HepG2 (cell line): ENCODE data around the gene MTREX. TPM values are rescaled to one million over a fixed set of nuclear protein-coding genes. Genes with fewer than 3 reads are reported as not detected.

Source experiments
- ATAC-seq: fragments of 200-7000 bp; cut with Tn5 transposase; 3 replicates; pipeline ENCODE4 v1.9.1; 2020; ENCODE audit warnings: mild to moderate bottlenecking, moderate library complexity
- BruUV-seq: library from RNA; stranded (reverse); fragments of 400-500 nt; replicated peaks from 2 replicates; lab custom pipeline; 2021; lab: Mats Ljungman, UMichigan
- CTCF ChIA-PET: fragments of 300-600 bp; formaldehyde crosslinking; extraction: SDS; loops from one replicate; lab custom pipeline; 2021; ENCODE audit warnings: low total read pairs, inconsistent platforms, low intra/inter-chr PET ratio; lab: Yijun Ruan, JAX
- POLR2A ChIA-PET: fragments of 350-600 bp; sonication (Branson Sonifier 250); formaldehyde crosslinking; loops from one replicate; lab custom pipeline; 2020; ENCODE audit warnings: antibody characterized with exemption, inconsistent platforms; lab: Yijun Ruan, JAX
- DNase-seq: peaks from one replicate; pipeline ENCODE4 v3.0.0-alpha.2; 2015; ENCODE audit warnings: low spot score
- FAIRE-seq: peaks from 3 replicates; lab custom pipeline; 2011; peaks lifted over from hg19 to GRCh38; lab: Jason Lieb, UNC
- H2AFZ ChIP-seq: one replicate; pipeline ENCODE4 v1.6.1; 2011; ENCODE audit warnings: low read length, inconsistent platforms
- H3K27ac ChIP-seq: fragments of 300-600 bp; 3 replicates; pipeline ENCODE4 v1.8.0; 2011; ENCODE audit warnings: mixed run types, mild to moderate bottlenecking, mixed read lengths, low read length, inconsistent platforms; ENCODE audit not compliant: insufficient read depth; ENCODE audit errors: extremely low read length
- H3K27me3 ChIP-seq, 2 experiments: fragments of 200-600 bp in 1 of 2; 2 replicates in 1 of 2; 3 replicates in 1 of 2; pipeline versions ENCODE4 v1.6.0 to v1.8.0; 2011; ENCODE audit warnings: low read length in 2 of 2, mild to moderate bottlenecking in 2 of 2, moderate library complexity in 2 of 2, inconsistent platforms in 1 of 2; ENCODE audit not compliant: insufficient read depth in 2 of 2, control insufficient read depth in 1 of 2
- H3K36me3 ChIP-seq, 2 experiments: fragments of 200-600 bp in 1 of 2; replicated peaks in 1 of 2; 2 replicates in 1 of 2; 3 replicates in 1 of 2; pipeline versions ENCODE4 v1.5.1 to v1.8.0; 2011; ENCODE audit warnings: low read length in 2 of 2, inconsistent platforms in 1 of 2; ENCODE audit not compliant: insufficient read depth in 2 of 2, control insufficient read depth in 1 of 2
- H3K4me1 ChIP-seq: 2 replicates; pipeline ENCODE4 v1.5.1; 2012; ENCODE audit warnings: low read length, inconsistent platforms; ENCODE audit not compliant: insufficient read depth
- H3K4me2 ChIP-seq: 2 replicates; pipeline ENCODE4 v1.6.0; 2011; ENCODE audit warnings: low read depth, low read length, inconsistent platforms
- H3K4me3 ChIP-seq, 3 experiments: fragments of 200-600 bp in 1 of 3; sonication (generic), shearing (Covaris generic) in 1 of 3; replicated peaks in 1 of 3; 2 replicates each; pipeline ENCODE4 v1.5.1; 2011 to 2016; ENCODE audit warnings: low read length in 3 of 3, inconsistent platforms in 2 of 3, low read depth in 2 of 3, mild to moderate bottlenecking in 2 of 3, control low read depth in 1 of 3, mixed read lengths in 1 of 3; ENCODE audit not compliant: insufficient read depth in 1 of 3
- H3K79me2 ChIP-seq: one replicate; pipeline ENCODE4 v1.6.1; 2011; ENCODE audit warnings: low read length, inconsistent platforms; ENCODE audit not compliant: insufficient read depth
- H3K9ac ChIP-seq: 2 replicates; pipeline ENCODE4 v1.6.0; 2011; ENCODE audit warnings: mild to moderate bottlenecking, low read depth, low read length, inconsistent platforms; ENCODE audit not compliant: insufficient read depth
- H3K9me3 ChIP-seq: 2 replicates; pipeline ENCODE4 v1.5.1; 2012; ENCODE audit warnings: mild to moderate bottlenecking, low read length
- H4K20me1 ChIP-seq: 2 replicates; pipeline ENCODE4 v1.6.0; 2011; ENCODE audit warnings: inconsistent platforms, mild to moderate bottlenecking, low read length, moderate library complexity; ENCODE audit not compliant: insufficient read depth
- CBX5 ChIP-seq: sonication (generic); formaldehyde crosslinking; IDR thresholded peaks from 2 replicates; pipeline ENCODE4 v1.4.0; 2020; ENCODE audit warnings: missing genetic modification reagents, borderline replicate concordance
- FOXC1 ChIP-seq: sonication (generic); formaldehyde crosslinking; IDR thresholded peaks from 2 replicates; pipeline ENCODE4 v1.8.0; 2022; ENCODE audit warnings: mild to moderate bottlenecking, missing genetic modification reagents, borderline replicate concordance
- HCFC1 ChIP-seq: fragments of 150-350 bp; IDR thresholded peaks from 2 replicates; pipeline ENCODE4 v1.6.1; 2014; ENCODE audit warnings: low read depth, low read length
- HNF4A ChIP-seq: sonication (generic); formaldehyde crosslinking; IDR thresholded peaks from 2 replicates; pipeline ENCODE4 v1.4.0; 2020; ENCODE audit warnings: missing genetic modification reagents
- HNRNPUL1 ChIP-seq: fragments of 200-400 bp; formaldehyde crosslinking; IDR thresholded peaks from 2 replicates; pipeline ENCODE4 v1.6.1; 2017; ENCODE audit warnings: low read depth, mild to moderate bottlenecking, low read length, moderate library complexity
- HOXA3 ChIP-seq: sonication (generic); formaldehyde crosslinking; IDR thresholded peaks from 2 replicates; pipeline ENCODE4 v1.5.0; 2020; ENCODE audit warnings: missing genetic modification reagents
- JARID2 ChIP-seq: sonication (generic); formaldehyde crosslinking; IDR thresholded peaks from 2 replicates; pipeline ENCODE4 v1.8.1; 2023; ENCODE audit warnings: missing genetic modification reagents, inconsistent platforms; ENCODE audit not compliant: insufficient replicate concordance
- KDM2A ChIP-seq: sonication (generic); formaldehyde crosslinking; IDR thresholded peaks from 2 replicates; pipeline ENCODE4 v1.4.0; 2020; ENCODE audit warnings: low read depth, missing genetic modification reagents, borderline replicate concordance
- NFIB ChIP-seq: sonication (generic); formaldehyde crosslinking; IDR thresholded peaks from 2 replicates; pipeline ENCODE4 v1.9.0; 2021; ENCODE audit warnings: missing genetic modification reagents, mild to moderate bottlenecking, borderline replicate concordance
- NR3C1 ChIP-seq: sonication (generic); formaldehyde crosslinking; IDR thresholded peaks from 2 replicates; pipeline ENCODE4 v1.4.0; 2020; ENCODE audit warnings: missing genetic modification reagents
- REL ChIP-seq: sonication (generic); formaldehyde crosslinking; conservative IDR thresholded peaks from 2 replicates; pipeline ENCODE4 v1.8.0; 2022; ENCODE audit warnings: mild to moderate bottlenecking, missing genetic modification reagents, moderate library complexity
- RXRA ChIP-seq: sonication (generic); formaldehyde crosslinking; IDR thresholded peaks from 2 replicates; pipeline ENCODE4 v1.5.1; 2020; ENCODE audit warnings: missing genetic modification reagents
- TCF7L2 ChIP-seq: IDR thresholded peaks from 2 replicates; pipeline ENCODE4 v1.6.1; 2011; ENCODE audit warnings: mild to moderate bottlenecking, low read depth, low read length, moderate library complexity
- TIGD3 ChIP-seq: sonication (generic); formaldehyde crosslinking; IDR thresholded peaks from 2 replicates; pipeline ENCODE4 v1.5.1; 2020; ENCODE audit warnings: mild to moderate bottlenecking, missing genetic modification reagents, borderline replicate concordance
- ZBTB8A ChIP-seq: sonication (generic); formaldehyde crosslinking; IDR thresholded peaks from 2 replicates; pipeline ENCODE4 v1.4.0; 2020; ENCODE audit warnings: mild to moderate bottlenecking, low read depth, missing genetic modification reagents, borderline replicate concordance
- ZNF276 ChIP-seq: sonication (generic); formaldehyde crosslinking; IDR thresholded peaks from 2 replicates; pipeline ENCODE4 v1.4.0; 2020; ENCODE audit warnings: mild to moderate bottlenecking, low read depth, missing genetic modification reagents
- ZNF329 ChIP-seq: sonication (generic); formaldehyde crosslinking; IDR thresholded peaks from 2 replicates; pipeline ENCODE4 v1.9.0; 2021; ENCODE audit warnings: low read depth, mild to moderate bottlenecking, missing genetic modification reagents
- ZNF713 ChIP-seq: sonication (generic); formaldehyde crosslinking; IDR thresholded peaks from 2 replicates; pipeline ENCODE4 v1.4.0; 2020; ENCODE audit warnings: mild to moderate bottlenecking, missing genetic modification reagents
- WGBS: methylation state at CpG from one replicate; pipeline ENCODE4 v1.1.6; 2017; ENCODE audit warnings: low lambda C conversion rate; 5-methylcytosine and 5-hydroxymethylcytosine counted together
- in situ Hi-C: cut with HindIII; loops from 2 replicates; pipeline ENCODE4 v1.10.0; 2017; ENCODE audit warnings: low pct_unique_long_range_greater_than_20kb; ENCODE audit not compliant: extremely low pct_ligation_motif_present
- intact Hi-C: fragments of 100-400 bp; cut with micrococcal nuclease; formaldehyde crosslinking; loops from one replicate; pipeline ENCODE4 v1.10.0; 2022; ENCODE audit not compliant: unreplicated experiment
- polyA plus RNA-seq, 8 experiments: library from polyadenylated mRNA; depleted of rRNA in 3 of 8; stranded (reverse) in 7 of 8; unstranded in 1 of 8; fragments of >200 nt; fragmentation: Illumina TruSeq in 4 of 8; extraction: Trizol in 4 of 8; gene quantifications; 2 replicates each; pipeline versions ENCODE4 v1.2.1 to v1.2.3, GENCODE V29; 2011 to 2016; ENCODE audit warnings: low read depth in 4 of 8, missing spikeins in 1 of 8, mixed read lengths in 1 of 8; ENCODE audit not compliant: insufficient read depth in 1 of 8
- total RNA-seq, 5 experiments: library from RNA; depleted of rRNA; stranded (reverse); fragments of >200 nt; fragmentation: Illumina TruSeq; extraction: Trizol; gene quantifications; 2 replicates each; pipeline ENCODE4 v1.2.3, GENCODE V29; 2016; ENCODE audit warnings: low read depth in 1 of 5
- TF ChIP-seq, protein P1 (sequence below): sonication (generic); formaldehyde crosslinking; IDR thresholded peaks from 2 replicates; pipeline ENCODE4 v1.5.0; 2020; ENCODE audit warnings: mild to moderate bottlenecking, missing genetic modification reagents

The MTREX gene
- total and polyA plus RNA-seq, 2 of the 13 experiments (the other 11 are each of a cell fraction or from before 2014, with no cell fraction given): 16.4 to 91.5 TPM

DNA sequence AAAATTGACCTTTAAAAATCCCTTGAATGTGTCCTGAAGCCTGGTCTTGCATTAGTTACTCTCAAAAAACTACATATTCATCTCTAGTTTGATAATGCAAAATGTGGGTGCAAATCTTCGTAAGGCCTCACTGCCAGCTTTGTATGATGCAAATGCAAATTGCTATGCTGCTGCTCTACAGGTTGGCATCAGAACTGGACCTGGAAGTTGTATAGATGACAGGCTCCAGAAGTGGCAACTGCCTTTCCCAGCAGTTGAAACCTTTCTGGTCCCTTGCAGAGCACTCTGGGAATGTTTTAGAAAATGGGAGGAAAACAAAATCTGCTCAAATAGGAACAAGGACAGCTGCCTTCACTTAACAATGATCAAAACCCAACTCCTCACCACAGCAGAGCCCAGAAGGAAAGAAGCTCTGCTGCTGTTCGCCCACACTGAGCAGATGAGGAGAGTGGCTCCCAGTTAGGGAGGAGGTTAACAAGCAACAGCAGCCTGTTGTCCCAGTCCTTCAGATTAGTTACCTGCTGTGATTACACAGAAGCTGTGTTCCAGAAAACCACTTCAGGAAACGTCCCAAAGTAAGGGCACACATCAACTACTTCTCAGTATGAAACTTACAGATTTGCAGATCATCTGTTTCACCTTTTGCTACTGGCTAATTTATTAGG is 133.4 kb downstream of the MTREX start (continued):
- TF ChIP-seq TIGD3: no peak
- TF ChIP-seq HCFC1: no peak
- no peak for TF ChIP-seq ZNF329
- no peak for TF ChIP-seq KDM2A
- no peak for TF ChIP-seq HOXA3 (CRISPR knock-in tag)

DNA sequence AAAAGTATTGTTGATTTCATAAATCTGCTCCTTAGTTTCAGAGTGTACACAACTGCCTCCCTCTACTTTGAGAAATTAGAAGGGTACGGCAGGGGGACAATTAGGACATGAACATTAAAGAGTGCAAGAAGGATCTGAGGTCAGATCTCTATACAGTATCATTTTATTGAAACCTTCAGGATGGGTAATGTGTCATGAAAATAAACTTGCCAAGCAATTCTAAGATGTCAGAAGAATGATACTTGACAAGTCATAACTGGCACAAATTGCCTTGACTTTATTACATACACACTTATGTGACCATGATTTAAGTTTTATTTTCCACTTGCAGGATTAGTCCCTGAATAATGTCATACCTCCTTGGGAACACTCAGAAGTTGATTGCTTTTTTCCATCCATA is 134.2 kb downstream of the MTREX start:
- H4K20me1 ChIP-seq: no peaks in the 10 kb centered on the region
- TF ChIP-seq CBX5 (CRISPR knock-in tag): no peak
- no peak for TF ChIP-seq NR3C1 (CRISPR knock-in tag)
- no peak for TF ChIP-seq RXRA (CRISPR knock-in tag)
- no peak for TF ChIP-seq HNF4A
- TF ChIP-seq ZNF713: no peak
- no peak for TF ChIP-seq JARID2 (CRISPR knock-in tag)
- TF ChIP-seq TCF7L2: no peak
- TF ChIP-seq ZNF276: no peak
- TF ChIP-seq REL (CRISPR knock-in tag): no peak
- no peak for TF ChIP-seq FOXC1 (CRISPR knock-in tag)
- no peak for TF ChIP-seq ZBTB8A
- TF ChIP-seq, protein P1, sequence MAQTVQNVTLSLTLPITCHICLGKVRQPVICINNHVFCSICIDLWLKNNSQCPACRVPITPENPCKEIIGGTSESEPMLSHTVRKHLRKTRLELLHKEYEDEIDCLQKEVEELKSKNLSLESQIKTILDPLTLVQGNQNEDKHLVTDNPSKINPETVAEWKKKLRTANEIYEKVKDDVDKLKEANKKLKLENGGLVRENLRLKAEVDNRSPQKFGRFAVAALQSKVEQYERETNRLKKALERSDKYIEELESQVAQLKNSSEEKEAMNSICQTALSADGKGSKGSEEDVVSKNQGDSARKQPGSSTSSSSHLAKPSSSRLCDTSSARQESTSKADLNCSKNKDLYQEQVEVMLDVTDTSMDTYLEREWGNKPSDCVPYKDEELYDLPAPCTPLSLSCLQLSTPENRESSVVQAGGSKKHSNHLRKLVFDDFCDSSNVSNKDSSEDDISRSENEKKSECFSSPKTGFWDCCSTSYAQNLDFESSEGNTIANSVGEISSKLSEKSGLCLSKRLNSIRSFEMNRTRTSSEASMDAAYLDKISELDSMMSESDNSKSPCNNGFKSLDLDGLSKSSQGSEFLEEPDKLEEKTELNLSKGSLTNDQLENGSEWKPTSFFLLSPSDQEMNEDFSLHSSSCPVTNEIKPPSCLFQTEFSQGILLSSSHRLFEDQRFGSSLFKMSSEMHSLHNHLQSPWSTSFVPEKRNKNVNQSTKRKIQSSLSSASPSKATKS (CRISPR knock-in tag): no peak
- no peak for TF ChIP-seq HNRNPUL1
- no peak for TF ChIP-seq NFIB (CRISPR knock-in tag)

More for the DNA sequence above, 134.2 kb downstream of the MTREX start:
- DNase-seq (no peak), FAIRE-seq (no peak), ATAC-seq (no peak)
- intact Hi-C loops (no loop called here), in situ Hi-C loops (no loop called here)
- Histone ChIP-seq H3K9ac (no peak overlapping the region), H3K9me3 (no peaks in the 10 kb centered on the region), H3K79me2 (no peaks in the 10 kb centered on the region), H3K27ac (no peak overlapping the region), H2AFZ (no peak overlapping the region), H3K4me1 (0 out of 2 replicates have a peak, but pooled peaks cover 7% of the 10 kb centered on the region), H3K36me3 (no peaks in the 10 kb centered on the region; a peak in 1 of 5 replicates), H3K4me2 (no peak overlapping the region), H3K4me3 (no peak overlapping the region), H3K27me3 (no peaks in the 10 kb centered on the region)
- CTCF ChIA-PET: no interaction called here
- 100% methylated on average over 1 of the region's 1 CpG for WGBS
- POLR2A ChIA-PET: no interaction called here
- no TSS peak for BruUV-seq
